Transverse colon (tissue), 4 donors: ENCODE measurements around the gene PARP1.

Source experiments
- CTCF ChIP-seq, 5 experiments: fragments of 200-600 bp in 3 of 5; fragments of 450-650 bp in 2 of 5; sonication (generic) in 3 of 5; IDR thresholded peaks; 1 replicate in 2 of 5; 2 replicates in 3 of 5; pipeline ENCODE4 v1.5.1; 2016 to 2017; ENCODE audit warnings: antibody characterized with exemption in 5 of 5, inconsistent platforms in 3 of 5, mild to moderate bottlenecking in 2 of 5, moderate library complexity in 1 of 5
- EP300 ChIP-seq: sonication (generic); formaldehyde crosslinking; IDR thresholded peaks from one replicate; pipeline ENCODE4 v1.6.1; 2017; ENCODE audit warnings: antibody characterized with exemption, low read depth
- POLR2A ChIP-seq: fragments of 450-650 bp; IDR thresholded peaks from one replicate; pipeline ENCODE4 v1.6.1; 2016; ENCODE audit warnings: antibody characterized with exemption, mild to moderate bottlenecking, moderate library complexity
- POLR2AphosphoS5 ChIP-seq, 3 donors: sonication (generic); formaldehyde crosslinking; IDR thresholded peaks; one replicate each; pipeline ENCODE4 v1.6.1; 2016; ENCODE audit warnings: antibody characterized with exemption in 3 of 3

- TF ChIP-seq CTCF (IDR thresholded peaks at IDR 0.05), result no peak
- TF ChIP-seq POLR2A, result no peak
- TF ChIP-seq POLR2AphosphoS5 (IDR thresholded peaks at IDR 0.05), result no peak
- TF ChIP-seq EP300, result no peak
These were observed 25.9 kb downstream of the PARP1 start for GRCh38 chr1:226382030-226382429.
